Effector CD8-positive, alpha-beta T cell (primary cell): ENCODE results near the gene RHBDD3.

Source experiments
- DNase-seq: peaks from one replicate; lab custom pipeline; 2025; lab: John Stamatoyannopoulos, UW

The RHBDD3 gene

GRCh38 chr22:29216873-29217666 is 50.7 kb downstream of the RHBDD3 start:
- no peak for DNase-seq

DNA sequence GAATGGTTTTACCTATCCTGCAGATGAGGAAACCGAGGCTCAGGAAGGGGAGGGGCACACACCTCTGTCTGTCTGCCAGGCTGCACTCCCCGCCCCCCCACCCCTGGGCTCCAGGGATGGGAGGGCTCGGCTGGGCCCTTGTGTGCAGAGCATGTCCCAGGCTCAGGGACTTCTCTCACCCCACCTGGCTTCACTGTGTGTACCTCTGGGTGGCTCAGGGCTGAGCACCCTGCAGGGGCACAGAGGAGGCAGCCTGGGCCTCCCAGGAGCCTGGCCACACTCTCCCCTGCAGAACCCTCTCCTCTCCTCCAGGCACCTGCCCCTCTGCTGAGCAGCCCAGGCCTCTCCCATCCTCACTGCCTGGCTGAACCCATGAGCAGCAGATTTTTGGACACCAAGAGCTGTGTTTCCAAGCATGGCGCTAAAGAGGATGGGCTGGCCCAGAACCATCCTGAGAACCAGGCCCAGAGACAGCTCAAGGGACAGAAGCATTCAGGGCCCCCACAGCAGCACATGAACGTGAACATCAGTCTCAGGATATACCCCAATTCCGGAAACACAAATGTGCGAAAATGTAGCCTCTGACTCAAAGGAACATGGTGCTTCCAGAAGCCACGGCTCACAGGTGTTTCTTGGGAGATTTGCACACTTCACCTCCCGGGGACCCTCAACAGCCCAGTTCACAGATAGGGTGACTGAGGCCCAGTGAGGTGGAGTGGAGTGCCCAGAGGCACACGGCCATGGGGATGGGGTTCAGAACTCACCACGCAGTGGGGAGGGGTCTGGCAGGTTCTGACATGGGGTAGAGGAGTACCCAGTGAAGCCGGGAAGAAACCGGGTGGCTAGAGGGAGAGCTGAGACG is 51.5 kb downstream of the RHBDD3 start:
- no peak for DNase-seq

- no peak for DNase-seq
Measured at GRCh38 chr22:29215012-29215860, 52.5 kb downstream of the RHBDD3 start.

DNA sequence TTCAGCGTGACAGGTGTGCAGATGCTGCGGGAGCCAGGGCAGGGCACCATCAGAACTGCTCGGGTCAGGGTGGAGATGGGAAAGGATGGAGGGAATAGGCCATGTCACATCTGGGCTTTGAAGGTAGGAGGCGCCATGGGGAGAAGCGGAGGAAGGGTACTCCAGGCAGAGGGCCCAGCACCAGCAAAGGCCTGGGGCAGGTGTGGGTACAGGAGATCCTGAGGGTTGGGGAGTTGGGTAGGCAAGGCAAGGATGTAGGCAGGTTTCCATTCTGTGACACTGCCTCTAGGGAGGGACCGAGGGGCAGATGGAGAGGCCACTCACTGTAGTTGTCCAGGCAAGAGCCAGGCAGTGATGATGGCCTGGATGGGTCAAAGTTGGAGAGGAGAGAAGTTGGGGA is 53.5 kb downstream of the RHBDD3 start:
- no peak for DNase-seq

- DNase-seq, result no peak
Measured at GRCh38 chr22:29213493-29213892, 54.3 kb downstream of the RHBDD3 start.

- no peak for DNase-seq
Measured at GRCh38 chr22:29212743-29213142, 55.0 kb downstream of the RHBDD3 start.

DNA sequence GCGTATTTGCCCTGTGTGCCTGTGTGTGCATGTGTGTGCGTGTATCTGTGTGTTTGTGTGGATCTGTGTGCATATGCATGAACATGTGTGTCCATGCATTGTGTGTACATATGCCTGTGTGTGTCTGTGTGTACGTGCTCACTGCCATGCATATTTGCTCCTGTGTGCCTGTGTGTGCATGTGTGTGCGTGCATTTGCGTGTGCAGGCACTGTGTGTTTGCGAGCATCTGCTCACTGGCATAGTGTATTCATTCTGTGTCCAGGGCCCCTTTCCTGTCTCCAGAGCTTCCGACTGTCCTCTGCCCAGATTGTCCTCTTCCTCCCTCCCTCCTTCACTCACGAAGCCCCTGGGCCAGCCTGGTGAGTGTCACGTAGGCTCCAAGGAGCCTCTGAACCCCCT is 56.3 kb downstream of the RHBDD3 start:
- no peak for DNase-seq

- no peak for DNase-seq
Measured at GRCh38 chr22:29211066-29211465, 56.7 kb downstream of the RHBDD3 start.
